ENCODE results near the gene SHANK2. TPM values are rescaled to one million over a fixed set of nuclear protein-coding genes. Genes with fewer than 3 reads are reported as not detected.

The SHANK2 gene
- total and polyA plus RNA-seq, 11 donors, result under 0.01 to 1.5 (median 0.31) TPM; not detected in 5

DNA sequence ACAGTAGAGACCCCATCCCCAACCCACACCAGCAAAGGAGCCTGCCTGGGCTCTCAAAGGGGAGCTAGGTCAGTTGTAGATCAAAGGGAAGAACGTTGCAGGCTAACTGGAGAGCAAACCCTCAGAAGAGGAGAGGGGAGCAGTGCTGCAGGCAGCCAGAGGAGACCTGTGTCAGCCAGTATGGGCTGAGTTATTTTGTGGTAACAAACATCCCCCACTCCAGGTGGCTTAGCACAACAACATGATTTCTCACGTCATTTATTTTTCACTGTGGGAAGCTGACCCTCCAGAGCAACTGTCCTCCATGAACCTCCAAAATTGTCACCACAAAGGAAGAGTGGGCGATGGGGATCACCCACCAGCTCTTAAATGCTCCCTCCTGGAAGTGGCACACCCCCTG is 19.8 kb upstream of the SHANK2 start:
- intact Hi-C loops (cut with DNase I), result no loop called here
- Histone ChIP-seq H3K9me3 (peaks cover 0 to 18% (median 6%) of the 10 kb centered on the region in 12 donors), H3K27me3 (peaks cover 0 to 26% (median 6%) of the 10 kb centered on the region in 9 donors), H3K4me1 (no peaks in the 10 kb centered on the region), H3K36me3 (no peaks in the 10 kb centered on the region), H3K27ac (no peak overlapping the region), H3K4me3 (no peak overlapping the region)
- TF ChIP-seq, protein P1, sequence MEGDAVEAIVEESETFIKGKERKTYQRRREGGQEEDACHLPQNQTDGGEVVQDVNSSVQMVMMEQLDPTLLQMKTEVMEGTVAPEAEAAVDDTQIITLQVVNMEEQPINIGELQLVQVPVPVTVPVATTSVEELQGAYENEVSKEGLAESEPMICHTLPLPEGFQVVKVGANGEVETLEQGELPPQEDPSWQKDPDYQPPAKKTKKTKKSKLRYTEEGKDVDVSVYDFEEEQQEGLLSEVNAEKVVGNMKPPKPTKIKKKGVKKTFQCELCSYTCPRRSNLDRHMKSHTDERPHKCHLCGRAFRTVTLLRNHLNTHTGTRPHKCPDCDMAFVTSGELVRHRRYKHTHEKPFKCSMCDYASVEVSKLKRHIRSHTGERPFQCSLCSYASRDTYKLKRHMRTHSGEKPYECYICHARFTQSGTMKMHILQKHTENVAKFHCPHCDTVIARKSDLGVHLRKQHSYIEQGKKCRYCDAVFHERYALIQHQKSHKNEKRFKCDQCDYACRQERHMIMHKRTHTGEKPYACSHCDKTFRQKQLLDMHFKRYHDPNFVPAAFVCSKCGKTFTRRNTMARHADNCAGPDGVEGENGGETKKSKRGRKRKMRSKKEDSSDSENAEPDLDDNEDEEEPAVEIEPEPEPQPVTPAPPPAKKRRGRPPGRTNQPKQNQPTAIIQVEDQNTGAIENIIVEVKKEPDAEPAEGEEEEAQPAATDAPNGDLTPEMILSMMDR (IDR thresholded peaks at IDR 0.05), result no peak
- TF ChIP-seq POLR2A (IDR thresholded peaks at IDR 0.05), result no peak
- 72 to 79% (median 75%) methylated on average over 3 of the region's 3 CpGs for WGBS, 4 donors
- DNase-seq, result no peak
- no peak for ATAC-seq

DNA sequence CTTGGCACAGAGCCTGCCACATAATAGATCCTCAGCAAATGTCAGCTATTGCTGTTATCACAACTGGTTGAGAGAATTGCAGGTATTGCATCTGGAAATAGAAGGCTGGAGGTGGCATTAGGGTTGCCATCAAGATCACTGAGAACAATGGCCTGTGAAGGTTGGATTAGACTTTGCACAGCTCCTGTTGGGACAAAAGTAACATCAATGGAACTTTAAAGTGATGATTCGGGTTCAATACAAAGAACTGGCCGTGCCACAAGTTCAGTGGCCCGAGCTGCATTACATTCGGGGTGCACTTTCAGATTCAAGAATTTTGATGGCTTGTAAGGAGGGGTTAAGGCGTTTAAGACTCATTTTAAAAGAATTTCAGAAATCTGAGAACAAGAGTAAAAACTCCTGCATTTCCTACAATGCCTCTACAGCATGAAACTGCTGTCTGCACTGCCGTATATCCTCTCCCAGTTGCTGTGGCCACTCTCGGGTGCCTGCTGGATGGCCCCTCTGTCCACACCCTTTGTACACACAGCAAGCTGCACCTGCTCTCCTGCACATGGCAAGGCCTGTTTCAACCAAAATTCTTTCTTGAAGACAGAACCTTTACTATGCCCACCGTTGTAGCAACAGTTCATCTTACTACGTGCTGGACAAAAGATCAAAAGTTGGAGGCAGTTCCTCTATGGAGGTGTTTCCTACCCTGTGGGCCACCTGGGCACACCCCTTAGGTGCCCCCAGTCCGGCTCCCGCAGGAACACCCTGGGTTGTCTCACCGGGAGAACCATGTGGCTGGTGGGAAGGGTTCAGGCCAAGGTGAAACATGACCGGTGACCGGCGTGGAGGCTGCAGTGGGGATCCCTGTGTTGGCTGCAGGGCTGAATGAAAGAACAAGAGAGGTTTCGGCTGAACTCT is 17.5 kb upstream of the SHANK2 start:
- H3K27ac ChIP-seq, result no peak overlapping the region
- DNase-seq (no peak), ATAC-seq (no peak)
- WGBS, 4 donors, result 78 to 82% (median 80%) methylated on average over 16 of the region's 16 CpGs
- H3K4me3 ChIP-seq, result no peak overlapping the region
- peaks cover 0 to 18% (median 6%) of the 10 kb centered on the region in 12 donors for H3K9me3 ChIP-seq
- H3K27me3 ChIP-seq, result peaks cover 0 to 49% (median 10%) of the 10 kb centered on the region in 9 donors
- intact Hi-C loops (cut with DNase I), result no loop called here
- no peaks in the 10 kb centered on the region for H3K4me1 ChIP-seq
- TF ChIP-seq, protein P1 (IDR thresholded peaks at IDR 0.05), result no peak
- no peak for TF ChIP-seq POLR2A (IDR thresholded peaks at IDR 0.05)
- H3K36me3 ChIP-seq, result no peaks in the 10 kb centered on the region

DNA sequence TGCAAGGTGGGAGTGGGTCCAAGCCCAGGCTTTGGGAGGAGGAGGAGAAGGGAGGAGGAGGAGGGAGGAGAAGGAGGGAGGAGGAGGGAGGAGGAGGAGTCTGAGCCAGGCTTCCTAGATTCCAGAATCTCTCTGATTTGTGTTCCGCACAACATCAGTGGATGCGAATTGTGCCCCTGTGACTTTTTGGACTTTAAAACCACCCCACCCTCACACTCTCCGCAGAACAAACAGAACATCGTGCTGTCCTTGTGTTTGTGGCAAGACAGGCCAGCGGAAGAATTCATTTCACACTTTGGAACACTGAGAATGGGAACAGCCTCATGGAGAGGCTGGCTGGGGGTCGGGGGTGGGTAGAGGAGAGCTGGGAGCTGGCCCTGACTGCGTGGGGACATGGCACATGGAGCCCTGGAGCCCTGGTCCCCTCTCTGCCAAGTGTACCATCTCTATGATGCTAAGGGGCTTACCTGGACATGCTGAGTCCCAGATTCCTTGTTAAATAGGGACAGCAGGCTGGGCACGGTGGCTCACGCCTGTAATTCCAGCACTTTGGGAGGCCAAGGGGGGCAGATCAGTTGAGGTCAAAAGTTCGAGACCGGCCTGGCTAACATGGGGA is 16.4 kb upstream of the SHANK2 start:
- no peak for ATAC-seq
- no peak for DNase-seq
- Histone ChIP-seq H3K4me3 (no peak overlapping the region), H3K27me3 (peaks cover 0 to 50% (median 10%) of the 10 kb centered on the region in 9 donors), H3K36me3 (no peaks in the 10 kb centered on the region), H3K27ac (no peak overlapping the region), H3K9me3 (peaks cover 0 to 10% (median 3%) of the 10 kb centered on the region in 12 donors), H3K4me1 (no peaks in the 10 kb centered on the region)
- TF ChIP-seq, protein P1 (IDR thresholded peaks at IDR 0.05), result no peak
- TF ChIP-seq POLR2A (IDR thresholded peaks at IDR 0.05), result no peak
- intact Hi-C loops (cut with DNase I), result no loop called here
- WGBS, 4 donors, result 75 to 82% (median 77%) methylated on average over 11 of the region's 11 CpGs

DNA sequence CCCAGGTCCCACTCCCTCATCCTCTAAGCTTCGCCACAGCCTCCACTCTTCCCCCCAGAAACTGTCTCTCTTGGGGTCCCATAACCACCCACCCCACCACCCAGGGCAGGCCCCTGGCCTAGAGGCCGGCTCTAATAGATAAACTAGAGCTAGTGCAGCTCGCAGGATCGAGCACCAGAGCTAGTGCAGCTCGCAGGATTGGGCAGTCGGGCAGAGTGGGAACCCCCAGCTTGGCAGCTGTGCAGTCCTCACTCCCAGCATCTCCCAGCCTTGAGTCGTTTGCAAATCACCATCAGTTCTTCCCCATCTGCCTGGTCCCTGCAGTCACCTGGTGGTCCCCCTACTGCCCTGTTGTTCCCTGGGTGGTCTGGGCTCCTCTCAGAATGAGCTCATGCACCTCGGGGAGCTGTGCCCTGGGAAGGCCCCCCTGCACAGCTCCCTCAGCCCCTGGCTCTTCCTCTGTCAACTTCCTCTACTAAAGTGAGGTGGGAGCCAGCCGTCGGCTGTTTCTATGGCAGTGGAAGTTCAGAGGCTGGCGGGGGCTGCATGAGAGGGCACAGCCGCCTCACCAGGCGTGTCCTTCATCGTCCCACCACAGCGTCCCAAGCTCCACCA is 15.5 kb upstream of the SHANK2 start:
- 55 to 71% (median 59%) methylated on average over 13 to 15 of the region's 15 CpGs for WGBS, 4 donors
- Histone ChIP-seq H3K9me3 (peaks cover 0 to under 1% (median 0%) of the 10 kb centered on the region in 12 donors), H3K27me3 (peaks cover 0 to 55% (median 14%) of the 10 kb centered on the region in 9 donors), H3K4me3 (no peak overlapping the region), H3K4me1 (no peaks in the 10 kb centered on the region), H3K36me3 (no peaks in the 10 kb centered on the region), H3K27ac (no peak overlapping the region)
- ATAC-seq (no peak), DNase-seq (no peak)
- no peak for TF ChIP-seq POLR2A (IDR thresholded peaks at IDR 0.05)
- TF ChIP-seq, protein P1 (IDR thresholded peaks at IDR 0.05), result no peak
- intact Hi-C loops (cut with DNase I), result no loop called here
